WTC11 (cell line): ENCODE results near the gene ITGAX. TPM values are rescaled to one million over a fixed set of nuclear protein-coding genes. Genes with fewer than 3 reads are reported as not detected.

Experiments
- ATAC-seq: fragments of 200-7000 bp; cut with Tn5 transposase; 2 replicates; pipeline ENCODE4 v1.10.0; 2021; ENCODE audit warnings: mild to moderate bottlenecking, moderate library complexity
- CTCF ChIA-PET: fragments of 300-600 bp; sonication (Branson Sonifier 250); formaldehyde crosslinking; loops from one replicate; lab custom pipeline; 2021; ENCODE audit warnings: antibody characterized with exemption; lab: Charles Lee
- POLR2A ChIA-PET: fragments of 350-600 bp; sonication (Branson Sonifier 250); formaldehyde crosslinking; loops from one replicate; lab custom pipeline; 2021; ENCODE audit warnings: antibody characterized with exemption; lab: Charles Lee
- DNase-seq: peaks from one replicate; pipeline ENCODE4 v3.0.0; 2021; ENCODE audit warnings: low spot score
- H3K27ac Mint-ChIP-seq: 2 replicates; pipeline ENCODE4 v1.8.0; 2021; ENCODE audit warnings: mixed read lengths
- H3K27me3 Mint-ChIP-seq: 2 replicates; pipeline ENCODE4 v1.8.0; 2021; ENCODE audit warnings: low read depth, mild to moderate bottlenecking, moderate library complexity, mixed read lengths
- H3K36me3 Mint-ChIP-seq: 2 replicates; pipeline ENCODE4 v1.8.0; 2021; ENCODE audit warnings: mixed read lengths
- H3K4me1 Mint-ChIP-seq: 2 replicates; pipeline ENCODE4 v1.8.0; 2022; ENCODE audit warnings: mixed read lengths
- H3K4me3 Mint-ChIP-seq: 2 replicates; pipeline ENCODE4 v1.8.0; 2021; ENCODE audit warnings: mild to moderate bottlenecking, moderate library complexity, mixed read lengths
- H3K9me3 Mint-ChIP-seq: 2 replicates; pipeline ENCODE4 v1.8.0; 2021; ENCODE audit warnings: mixed read lengths
- AR ChIP-seq: fragments of 250-450 bp; sonication (Bioruptor Pico); IDR thresholded peaks from 2 replicates; pipeline ENCODE4 v1.9.0; 2021; ENCODE audit warnings: mild to moderate bottlenecking
- ATF2 ChIP-seq: sonication (generic); formaldehyde crosslinking; IDR thresholded peaks from 2 replicates; pipeline ENCODE4 v1.8.1; 2022; ENCODE audit warnings: low read depth, missing genetic modification reagents, borderline replicate concordance
- CREB1 ChIP-seq: sonication (generic); formaldehyde crosslinking; IDR thresholded peaks from 2 replicates; pipeline ENCODE4 v1.8.0; 2023; ENCODE audit warnings: mild to moderate bottlenecking, missing genetic modification reagents
- E2F4 ChIP-seq: sonication (generic); formaldehyde crosslinking; IDR thresholded peaks from 2 replicates; pipeline ENCODE4 v1.8.1; 2022; ENCODE audit warnings: low read depth, mild to moderate bottlenecking, moderate library complexity, missing genetic modification reagents, borderline replicate concordance
- E2F5 ChIP-seq: sonication (generic); formaldehyde crosslinking; IDR thresholded peaks from 2 replicates; pipeline ENCODE4 v1.8.1; 2022; ENCODE audit warnings: mild to moderate bottlenecking, moderate library complexity, missing genetic modification reagents
- GRHL2 ChIP-seq: fragments of 250-450 bp; sonication (Bioruptor Pico); IDR thresholded peaks from 2 replicates; pipeline ENCODE4 v1.8.0; 2022; ENCODE audit warnings: mild to moderate bottlenecking, moderate library complexity; ENCODE audit not compliant: insufficient replicate concordance, severe bottlenecking
- GTF2I ChIP-seq: fragments of 250-450 bp; sonication (Bioruptor Pico); conservative IDR thresholded peaks from 2 replicates; pipeline ENCODE4 v1.4.0; 2021; ENCODE audit warnings: mild to moderate bottlenecking
- IRF1 ChIP-seq: sonication (generic); formaldehyde crosslinking; IDR thresholded peaks from 2 replicates; pipeline ENCODE4 v1.8.0; 2023; ENCODE audit warnings: missing genetic modification reagents
- IRF2 ChIP-seq: sonication (generic); formaldehyde crosslinking; IDR thresholded peaks from 2 replicates; pipeline ENCODE4 v1.8.0; 2022; ENCODE audit warnings: low read depth, missing genetic modification reagents, borderline replicate concordance
- JUN ChIP-seq: sonication (generic); formaldehyde crosslinking; IDR thresholded peaks from 2 replicates; pipeline ENCODE4 v1.8.0; 2023; ENCODE audit warnings: mild to moderate bottlenecking, missing genetic modification reagents
- KAT7 ChIP-seq: sonication (generic); formaldehyde crosslinking; IDR thresholded peaks from 2 replicates; pipeline ENCODE4 v1.8.1; 2023; ENCODE audit warnings: missing genetic modification reagents, mild to moderate bottlenecking, borderline replicate concordance
- MXD4 ChIP-seq: fragments of 250-450 bp; sonication (Bioruptor Pico); IDR thresholded peaks from 2 replicates; pipeline ENCODE4 v1.8.0; 2021; ENCODE audit warnings: mild to moderate bottlenecking, moderate library complexity, borderline replicate concordance
- NFATC4 ChIP-seq: fragments of 250-450 bp; sonication (Bioruptor Pico); IDR thresholded peaks from 2 replicates; pipeline ENCODE4 v1.9.0; 2021; ENCODE audit warnings: mild to moderate bottlenecking
- NFE2L1 ChIP-seq: sonication (generic); formaldehyde crosslinking; IDR thresholded peaks from 2 replicates; pipeline ENCODE4 v1.8.1; 2023; ENCODE audit warnings: missing genetic modification reagents
- NFYB ChIP-seq: sonication (generic); formaldehyde crosslinking; conservative IDR thresholded peaks from 2 replicates; pipeline ENCODE4 v1.8.0; 2022; ENCODE audit warnings: low read depth, missing genetic modification reagents
- PREB ChIP-seq: sonication (generic); formaldehyde crosslinking; IDR thresholded peaks from 2 replicates; pipeline ENCODE4 v1.8.1; 2022; ENCODE audit warnings: mild to moderate bottlenecking, missing genetic modification reagents, moderate library complexity, borderline replicate concordance
- SP1 ChIP-seq: sonication (generic); formaldehyde crosslinking; conservative IDR thresholded peaks from 2 replicates; pipeline ENCODE4 v1.8.1; 2022; ENCODE audit warnings: missing genetic modification reagents
- TCF7 ChIP-seq: sonication (generic); formaldehyde crosslinking; IDR thresholded peaks from 2 replicates; pipeline ENCODE4 v1.8.0; 2022; ENCODE audit warnings: mild to moderate bottlenecking, low read depth, missing genetic modification reagents, moderate library complexity
- ZBTB21 ChIP-seq: sonication (generic); formaldehyde crosslinking; IDR thresholded peaks from 2 replicates; pipeline ENCODE4 v1.8.1; 2023; ENCODE audit warnings: mild to moderate bottlenecking, missing genetic modification reagents, borderline replicate concordance
- ZNF416 ChIP-seq: fragments of 250-450 bp; sonication (Bioruptor Pico); IDR thresholded peaks from 2 replicates; pipeline ENCODE4 v1.9.0; 2021; ENCODE audit warnings: mild to moderate bottlenecking, inconsistent platforms
- ZNF423 ChIP-seq: fragments of 250-450 bp; sonication (Bioruptor Pico); IDR thresholded peaks from 2 replicates; pipeline ENCODE4 v2.1.2; 2022; ENCODE audit warnings: mild to moderate bottlenecking, moderate library complexity
- ZSCAN18 ChIP-seq: fragments of 250-450 bp; sonication (Bioruptor Pico); IDR thresholded peaks from 2 replicates; pipeline ENCODE4 v2.1.2; 2022; ENCODE audit warnings: mild to moderate bottlenecking, moderate library complexity
- total RNA-seq: library from RNA; stranded (reverse); gene quantifications from 3 replicates; pipeline ENCODE4 v1.2.3, GENCODE V29; 2021

The ITGAX gene
- total RNA-seq, 1 experiment from 2014 or later: 0.33 TPM

- no peak overlapping the region for H3K27ac Mint-ChIP-seq
- POLR2A ChIA-PET: no interaction called here
- H3K4me3 Mint-ChIP-seq: no peak overlapping the region
- H3K36me3 Mint-ChIP-seq: no peaks in the 10 kb centered on the region
- DNase-seq: no peak
- ATAC-seq: no peak
- H3K9me3 Mint-ChIP-seq: peaks cover 11% of the 10 kb centered on the region
- no peak for TF ChIP-seq PREB
- TF ChIP-seq ZNF423: no peak
- no peak for TF ChIP-seq GTF2I
- TF ChIP-seq ATF2 (CRISPR knock-in tag): no peak
- TF ChIP-seq ZNF416 (CRISPR knock-in tag): no peak
- no peak for TF ChIP-seq MXD4 (CRISPR knock-in tag)
- TF ChIP-seq AR (CRISPR knock-in tag): no peak
- TF ChIP-seq KAT7 (CRISPR knock-in tag): no peak
- no peak for TF ChIP-seq SP1 (CRISPR knock-in tag)
- no peak for TF ChIP-seq IRF2 (CRISPR knock-in tag)
- no peak for TF ChIP-seq TCF7
- TF ChIP-seq NFYB (CRISPR knock-in tag): no peak
- no peak for TF ChIP-seq IRF1
- TF ChIP-seq CREB1 (CRISPR knock-in tag): no peak
- TF ChIP-seq JUN (CRISPR knock-in tag): no peak
- no peak for TF ChIP-seq GRHL2 (CRISPR knock-in tag)
- CTCF ChIA-PET: no interaction called here
- no peaks in the 10 kb centered on the region; the same call in 1 of the 2 replicates for H3K27me3 Mint-ChIP-seq
- peaks cover 6% of the 10 kb centered on the region; the same call in 1 of the 2 replicates for H3K4me1 Mint-ChIP-seq
Measured at GRCh38 chr16:31397096-31397660, 42.2 kb downstream of the ITGAX start.

- POLR2A ChIA-PET: no interaction called here
- Mint-ChIP-seq H3K27ac (no peak overlapping the region), H3K36me3 (no peaks in the 10 kb centered on the region), H3K9me3 (peaks cover 11% of the 10 kb centered on the region), H3K27me3 (no peaks in the 10 kb centered on the region; the same call in 1 of the 2 replicates), H3K4me3 (no peak overlapping the region), H3K4me1 (peaks cover 6% of the 10 kb centered on the region; the same call in 1 of the 2 replicates)
- CTCF ChIA-PET: no interaction called here
- no peak for ATAC-seq
- no peak for DNase-seq
- no peak for TF ChIP-seq ZBTB21 (CRISPR knock-in tag)
- no peak for TF ChIP-seq NFE2L1 (CRISPR knock-in tag)
- no peak for TF ChIP-seq E2F5 (CRISPR knock-in tag)
- no peak for TF ChIP-seq ZSCAN18 (CRISPR knock-in tag)
- TF ChIP-seq NFATC4 (CRISPR knock-in tag): no peak
- no peak for TF ChIP-seq NFYB (CRISPR knock-in tag)
- no peak for TF ChIP-seq MXD4 (CRISPR knock-in tag)
- TF ChIP-seq E2F4 (CRISPR knock-in tag): no peak
Measured at GRCh38 chr16:31397701-31398100, 42.7 kb downstream of the ITGAX start.
